ENCODE results near the gene FANCC. TPM values are rescaled to one million over a fixed set of nuclear protein-coding genes. Genes with fewer than 3 reads are reported as not detected.

Gene FANCC
- total RNA-seq, 2 donors from 2014 or later: 10.5 to 23.6 TPM

DNA sequence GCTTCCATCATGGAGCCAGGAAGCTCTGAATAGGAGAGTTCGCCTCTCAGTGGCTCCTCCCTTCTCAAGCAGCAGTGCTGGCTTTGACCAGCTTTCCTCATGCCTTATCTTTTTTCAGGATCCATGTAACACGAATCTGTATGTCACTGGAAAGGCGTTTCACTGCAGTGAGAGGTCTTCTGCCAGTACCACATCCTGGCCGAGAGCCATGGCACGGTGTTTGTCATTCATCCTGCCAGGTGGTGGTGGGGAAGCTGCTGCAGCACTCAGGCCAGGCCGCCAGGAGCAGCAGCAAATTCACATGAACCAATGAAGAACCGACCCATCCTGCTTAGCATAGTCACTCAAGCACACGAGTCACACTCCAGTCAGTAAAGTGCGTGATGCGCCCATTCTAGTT, 179.0 kb downstream of the FANCC start:
- H3K4me1 ChIP-seq: peaks cover 4% of the 10 kb centered on the region
- intact Hi-C loops (cut with DNase I): no loop called here
- TF ChIP-seq, protein P1, sequence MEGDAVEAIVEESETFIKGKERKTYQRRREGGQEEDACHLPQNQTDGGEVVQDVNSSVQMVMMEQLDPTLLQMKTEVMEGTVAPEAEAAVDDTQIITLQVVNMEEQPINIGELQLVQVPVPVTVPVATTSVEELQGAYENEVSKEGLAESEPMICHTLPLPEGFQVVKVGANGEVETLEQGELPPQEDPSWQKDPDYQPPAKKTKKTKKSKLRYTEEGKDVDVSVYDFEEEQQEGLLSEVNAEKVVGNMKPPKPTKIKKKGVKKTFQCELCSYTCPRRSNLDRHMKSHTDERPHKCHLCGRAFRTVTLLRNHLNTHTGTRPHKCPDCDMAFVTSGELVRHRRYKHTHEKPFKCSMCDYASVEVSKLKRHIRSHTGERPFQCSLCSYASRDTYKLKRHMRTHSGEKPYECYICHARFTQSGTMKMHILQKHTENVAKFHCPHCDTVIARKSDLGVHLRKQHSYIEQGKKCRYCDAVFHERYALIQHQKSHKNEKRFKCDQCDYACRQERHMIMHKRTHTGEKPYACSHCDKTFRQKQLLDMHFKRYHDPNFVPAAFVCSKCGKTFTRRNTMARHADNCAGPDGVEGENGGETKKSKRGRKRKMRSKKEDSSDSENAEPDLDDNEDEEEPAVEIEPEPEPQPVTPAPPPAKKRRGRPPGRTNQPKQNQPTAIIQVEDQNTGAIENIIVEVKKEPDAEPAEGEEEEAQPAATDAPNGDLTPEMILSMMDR (IDR thresholded peaks at IDR 0.05): no peak
- H3K4me3 ChIP-seq: no peak overlapping the region
- H3K36me3 ChIP-seq: no peaks in the 10 kb centered on the region
- no peak for DNase-seq
- H3K9ac ChIP-seq (ENCODE audit: low read depth in 2 of 2, low read length in 2 of 2): no peak overlapping the region
- no peak overlapping the region for H3K27ac ChIP-seq
- no peaks in the 10 kb centered on the region for H3K9me3 ChIP-seq
- no peaks in the 10 kb centered on the region for H3K27me3 ChIP-seq

DNA sequence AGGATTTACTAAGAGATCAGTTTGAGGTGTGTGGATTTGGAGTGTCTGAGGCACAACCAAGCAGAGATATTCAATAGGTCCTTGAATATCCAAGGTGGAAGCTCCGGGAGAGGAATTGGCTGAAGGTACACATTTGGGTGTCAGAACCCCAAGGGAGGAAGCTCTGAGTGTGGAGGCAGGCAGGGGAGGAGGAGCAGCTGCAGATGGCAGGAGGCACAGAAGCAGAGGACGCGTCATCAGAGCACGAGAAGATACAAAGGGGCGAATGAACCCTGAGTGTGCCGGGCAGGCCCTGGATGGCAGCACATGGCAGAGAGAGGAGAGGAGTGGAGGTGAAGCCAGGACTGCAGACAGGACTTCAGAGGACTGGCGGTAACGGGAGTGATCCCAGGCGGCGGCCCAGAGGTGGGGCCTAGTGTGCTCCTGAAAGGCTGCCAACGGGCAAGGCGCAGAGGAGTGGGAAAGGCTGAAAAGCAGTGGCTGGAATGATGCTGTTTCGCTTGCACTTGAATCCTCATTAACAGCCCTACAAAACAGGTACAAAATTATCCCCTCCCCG, 179.8 kb downstream of the FANCC start:
- H3K4me3 ChIP-seq: no peak overlapping the region
- no peak for DNase-seq
- no peaks in the 10 kb centered on the region for H3K36me3 ChIP-seq
- H3K4me1 ChIP-seq: peaks cover 4% of the 10 kb centered on the region
- H3K27ac ChIP-seq: no peak overlapping the region
- H3K9ac ChIP-seq (ENCODE audit: low read depth in 2 of 2, low read length in 2 of 2): no peak overlapping the region
- TF ChIP-seq, protein P1 (IDR thresholded peaks at IDR 0.05): no peak
- intact Hi-C loops (cut with DNase I): no loop called here
- no peaks in the 10 kb centered on the region for H3K9me3 ChIP-seq
- H3K27me3 ChIP-seq: no peaks in the 10 kb centered on the region

DNA sequence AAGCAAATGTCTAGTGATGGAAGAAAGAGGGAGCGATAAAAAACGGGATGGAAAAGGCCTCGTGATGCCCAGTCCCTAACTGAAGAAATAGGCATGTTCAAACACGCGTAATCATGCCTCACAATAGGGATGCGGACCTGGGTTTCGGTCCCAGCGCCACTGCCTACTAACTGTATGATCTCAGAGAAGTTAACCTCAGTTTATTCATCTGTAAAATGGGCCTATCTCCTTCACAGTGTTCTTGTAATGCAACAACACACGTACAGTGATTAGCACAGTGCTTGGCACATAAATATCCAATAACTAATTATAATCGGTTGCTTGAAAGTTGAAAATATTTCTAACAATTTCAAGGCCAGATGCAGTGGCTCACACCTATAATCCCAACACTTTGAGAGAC, 181.8 kb downstream of the FANCC start:
- TF ChIP-seq, protein P1 (IDR thresholded peaks at IDR 0.05): no peak
- peaks cover 4% of the 10 kb centered on the region for H3K4me1 ChIP-seq
- intact Hi-C loops (cut with DNase I): no loop called here
- no peak overlapping the region for H3K27ac ChIP-seq
- H3K4me3 ChIP-seq: no peak overlapping the region
- no peak overlapping the region for H3K9ac ChIP-seq (ENCODE audit: low read depth in 2 of 2, low read length in 2 of 2)
- H3K27me3 ChIP-seq: no peaks in the 10 kb centered on the region
- no peaks in the 10 kb centered on the region for H3K9me3 ChIP-seq
- DNase-seq: no peak
- H3K36me3 ChIP-seq: no peaks in the 10 kb centered on the region

DNA sequence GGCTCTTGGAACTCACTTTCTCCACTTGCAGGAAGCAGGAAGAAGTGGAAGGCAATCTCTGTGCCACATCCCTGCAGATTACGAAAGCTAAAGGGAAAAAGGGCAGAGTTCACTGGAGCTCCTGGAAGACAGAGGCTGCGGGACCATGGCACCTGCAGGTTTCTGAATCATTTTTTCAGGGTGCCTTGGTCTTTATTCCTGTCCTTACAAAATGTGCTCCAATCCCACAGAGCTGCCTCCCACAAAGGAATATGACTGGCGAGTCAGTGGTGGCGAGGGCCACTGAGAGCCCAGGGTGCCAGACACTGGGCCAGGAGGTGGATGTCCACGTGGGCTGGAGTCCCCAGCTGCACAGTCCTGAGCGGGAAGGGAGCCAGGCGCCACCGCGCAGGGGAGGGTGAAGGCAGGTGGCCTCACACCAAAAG, 183.0 kb downstream of the FANCC start:
- intact Hi-C loops (cut with DNase I): no loop called here
- H3K27ac ChIP-seq: no peak overlapping the region
- peak; percentile 67 for DNase-seq

DNA sequence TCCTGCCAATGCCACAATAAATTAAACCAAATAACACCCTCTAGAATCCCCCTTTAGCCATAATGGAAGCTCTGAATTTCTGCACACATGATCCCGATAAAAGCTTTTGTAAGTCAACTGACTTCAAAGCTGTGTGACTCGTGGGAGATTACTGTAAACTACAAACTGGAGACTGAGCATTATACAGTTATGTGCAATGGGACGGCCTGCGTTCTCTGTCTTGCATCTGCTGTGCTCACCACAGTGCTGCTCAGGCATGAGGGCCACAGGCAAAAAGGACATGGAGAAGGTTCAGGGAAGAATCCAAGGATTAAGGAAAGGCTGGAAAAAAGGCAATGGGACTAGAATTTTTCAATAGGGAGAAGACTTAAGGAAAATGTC, 184.2 kb downstream of the FANCC start:
- no peak overlapping the region for H3K4me3 ChIP-seq
- intact Hi-C loops (cut with DNase I): no loop called here
- peak overlapping the region; percentile 1 for H3K27ac ChIP-seq
- no peaks in the 10 kb centered on the region for H3K27me3 ChIP-seq
- H3K4me1 ChIP-seq: peaks cover 4% of the 10 kb centered on the region
- TF ChIP-seq, protein P1 (IDR thresholded peaks at IDR 0.05): no peak
- H3K9me3 ChIP-seq: no peaks in the 10 kb centered on the region
- H3K36me3 ChIP-seq: no peaks in the 10 kb centered on the region
- DNase-seq: no peak
- H3K9ac ChIP-seq (ENCODE audit: low read depth in 2 of 2, low read length in 2 of 2): peak overlapping the region in 1 of 2 donors; percentile 9

More for the DNA sequence above, 183.0 kb downstream of the FANCC start:
- TF ChIP-seq, protein P1 (IDR thresholded peaks at IDR 0.05): no peak
- H3K9me3 ChIP-seq: no peaks in the 10 kb centered on the region
- H3K27me3 ChIP-seq: no peaks in the 10 kb centered on the region
- H3K4me1 ChIP-seq: peaks cover 4% of the 10 kb centered on the region
- H3K9ac ChIP-seq (ENCODE audit: low read depth in 2 of 2, low read length in 2 of 2): peak overlapping the region in 1 of 2 donors; percentile 16
- H3K4me3 ChIP-seq: no peak overlapping the region
- H3K36me3 ChIP-seq: no peaks in the 10 kb centered on the region
